Right ventricle myocardium inferior (tissue), 1 donor: ENCODE results near the gene SNAPC4. TPM values are rescaled to one million over a fixed set of nuclear protein-coding genes. Genes with fewer than 3 reads are reported as not detected.

Experiments used
- total RNA-seq: library from RNA; stranded (reverse); fragmentation: NEBNext Ultra II Directional; extraction: Animal tissue kit (Norgen Biotek cat#: 25700); gene quantifications from one replicate; pipeline ENCODE4 v1.2.1, GENCODE V29; 2021
- donor health status: DM: no; HTN: yes; CAD: no; lungs with severe emphysema.

Gene SNAPC4
- total RNA-seq, 1 donor from 2014 or later = 4.0 TPM

Other genes starting within 250 kb of the SNAPC4 start
- not detected for gene LHX3, start 195.0 kb downstream of the SNAPC4 start, total RNA-seq
- gene QSOX2, start 154.4 kb downstream of the SNAPC4 start, total RNA-seq = 8.3 TPM
- gene CCDC187, start 96.1 kb downstream of the SNAPC4 start, total RNA-seq = not detected
- 48.6 TPM for gene GPSM1, start 72.6 kb downstream of the SNAPC4 start, total RNA-seq
- gene DNLZ, start 36.4 kb downstream of the SNAPC4 start, total RNA-seq = 40.6 TPM
- 1.4 TPM for gene CARD9, start 26.5 kb downstream of the SNAPC4 start, total RNA-seq
- 23.7 TPM for gene ENTR1, start 10.4 kb upstream of the SNAPC4 start, total RNA-seq
- 71.8 TPM for gene PMPCA, start 10.5 kb upstream of the SNAPC4 start, total RNA-seq
- gene INPP5E, start 39.7 kb upstream of the SNAPC4 start, total RNA-seq = 10.8 TPM
- 22.3 TPM for gene SEC16A, start 82.9 kb upstream of the SNAPC4 start, total RNA-seq
- 18.7 TPM for gene NOTCH1, start 145.9 kb upstream of the SNAPC4 start, total RNA-seq